Nephron progenitor cell (in vitro differentiated cells): ENCODE measurements around the gene MAP6.
A peak's percentile ranks its signal among the peaks of the same experiment; 100 is the strongest.

Experiments
- DNase-seq: peaks from one replicate; pipeline ENCODE4 v3.0.0; 2021
- H3K27ac Mint-ChIP-seq: 2 replicates; pipeline ENCODE4 v1.8.0; 2021; ENCODE audit warnings: mild to moderate bottlenecking, moderate library complexity, mixed read lengths
- H3K27me3 Mint-ChIP-seq: 2 replicates; pipeline ENCODE4 v1.8.0; 2021; ENCODE audit warnings: mild to moderate bottlenecking, low read depth, mixed read lengths; ENCODE audit not compliant: poor library complexity
- H3K36me3 Mint-ChIP-seq: 2 replicates; pipeline ENCODE4 v1.8.0; 2021; ENCODE audit warnings: low read depth, mixed read lengths
- H3K4me1 Mint-ChIP-seq: 2 replicates; pipeline ENCODE4 v1.8.0; 2021; ENCODE audit warnings: mixed read lengths
- H3K4me3 Mint-ChIP-seq: 2 replicates; pipeline ENCODE4 v1.8.0; 2021; ENCODE audit warnings: mild to moderate bottlenecking, moderate library complexity, mixed read lengths
- H3K9me3 Mint-ChIP-seq: 2 replicates; pipeline ENCODE4 v1.8.0; 2021; ENCODE audit warnings: mild to moderate bottlenecking, moderate library complexity, mixed read lengths
- CTCF ChIP-seq: fragments of 200-600 bp; sonication (generic); IDR thresholded peaks from 2 replicates; pipeline ENCODE4 v1.5.0; 2021; ENCODE audit warnings: antibody characterized with exemption

The MAP6 gene

GRCh38 chr11:75571625-75572024 lies 97.2 kb downstream of the MAP6 start:
- no peak overlapping the region for H3K4me3 Mint-ChIP-seq
- H3K27ac Mint-ChIP-seq: no peak overlapping the region
- no peak for DNase-seq
- no peak for TF ChIP-seq CTCF
- H3K27me3 Mint-ChIP-seq: peaks cover 12% of the 10 kb centered on the region
- no peaks in the 10 kb centered on the region for H3K9me3 Mint-ChIP-seq
- H3K4me1 Mint-ChIP-seq: peaks cover 10% of the 10 kb centered on the region
- H3K36me3 Mint-ChIP-seq: peaks cover 56% of the 10 kb centered on the region

- no peak for DNase-seq
- Mint-ChIP-seq H3K36me3 (peaks cover 60% of the 10 kb centered on the region), H3K4me3 (no peak overlapping the region), H3K9me3 (no peaks in the 10 kb centered on the region), H3K27me3 (peaks cover 6% of the 10 kb centered on the region), H3K27ac (peak overlapping the region; percentile 66), H3K4me1 (peaks cover 5% of the 10 kb centered on the region)
- TF ChIP-seq CTCF: no peak
Measured at GRCh38 chr11:75570559-75571139, 98.2 kb downstream of the MAP6 start.

GRCh38 chr11:75568616-75569219 lies 100.1 kb downstream of the MAP6 start:
- no peak for DNase-seq
- no peak overlapping the region for H3K4me3 Mint-ChIP-seq
- H3K4me1 Mint-ChIP-seq: peaks cover 24% of the 10 kb centered on the region
- no peak overlapping the region for H3K27ac Mint-ChIP-seq
- no peak for TF ChIP-seq CTCF
- peaks cover 2% of the 10 kb centered on the region for H3K27me3 Mint-ChIP-seq
- H3K9me3 Mint-ChIP-seq: no peaks in the 10 kb centered on the region
- H3K36me3 Mint-ChIP-seq: peaks cover 55% of the 10 kb centered on the region

GRCh38 chr11:75567971-75568370 lies 100.9 kb downstream of the MAP6 start:
- H3K4me1 Mint-ChIP-seq: peaks cover 31% of the 10 kb centered on the region

GRCh38 chr11:75566763-75567279 lies 102.0 kb downstream of the MAP6 start:
- TF ChIP-seq CTCF: no peak
- Mint-ChIP-seq H3K9me3 (no peaks in the 10 kb centered on the region), H3K36me3 (peaks cover 38% of the 10 kb centered on the region), H3K27ac (no peak overlapping the region), H3K4me1 (peaks cover 42% of the 10 kb centered on the region), H3K27me3 (peaks cover 9% of the 10 kb centered on the region), H3K4me3 (no peak overlapping the region)
- DNase-seq: no peak

More at GRCh38 chr11:75567971-75568370, 100.9 kb downstream of the MAP6 start:
- peak overlapping the region; percentile 68 for H3K27ac Mint-ChIP-seq
- no peaks in the 10 kb centered on the region for H3K9me3 Mint-ChIP-seq
- H3K27me3 Mint-ChIP-seq: peaks cover 2% of the 10 kb centered on the region
- no peak for TF ChIP-seq CTCF
- no peak overlapping the region for H3K4me3 Mint-ChIP-seq
- H3K36me3 Mint-ChIP-seq: peaks cover 49% of the 10 kb centered on the region
- DNase-seq: no peak
